K562 treated with DMSO at 1 percent for 24 hours (cell line): Measurements from ENCODE around the gene USP17L20. TPM values are rescaled to one million over a fixed set of nuclear protein-coding genes. Genes with fewer than 3 reads are reported as not detected.

ENCODE experiments used
- total RNA-seq: library from RNA; unstranded; fragments of 300-600 nt; gene quantifications from 2 replicates; pipeline ENCODE4 v1.2.3, GENCODE V29; 2022; ENCODE audit warnings: low read depth; ENCODE audit not compliant: insufficient read depth

Gene USP17L20, protein sequence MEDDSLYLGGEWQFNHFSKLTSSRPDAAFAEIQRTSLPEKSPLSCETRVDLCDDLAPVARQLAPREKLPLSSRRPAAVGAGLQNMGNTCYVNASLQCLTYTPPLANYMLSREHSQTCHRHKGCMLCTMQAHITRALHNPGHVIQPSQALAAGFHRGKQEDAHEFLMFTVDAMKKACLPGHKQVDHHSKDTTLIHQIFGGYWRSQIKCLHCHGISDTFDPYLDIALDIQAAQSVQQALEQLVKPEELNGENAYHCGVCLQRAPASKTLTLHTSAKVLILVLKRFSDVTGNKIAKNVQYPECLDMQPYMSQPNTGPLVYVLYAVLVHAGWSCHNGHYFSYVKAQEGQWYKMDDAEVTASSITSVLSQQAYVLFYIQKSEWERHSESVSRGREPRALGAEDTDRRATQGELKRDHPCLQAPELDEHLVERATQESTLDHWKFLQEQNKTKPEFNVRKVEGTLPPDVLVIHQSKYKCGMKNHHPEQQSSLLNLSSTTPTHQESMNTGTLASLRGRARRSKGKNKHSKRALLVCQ
- not detected in 2 replicates for total RNA-seq

GRCh38 chr4:9257824-9258223, at the start of gene USP17L20:
Gene USP17L20 (plus strand): TSS chr4:9258124. CDS start chr4:9258124, 0 bp downstream.

GRCh38 chr4:9210357-9210756, 47.6 kb upstream of the USP17L20 start, which contains the start of gene USP17L10:
Gene USP17L10 (plus strand): TSS chr4:9210657. CDS start chr4:9210657, 0 bp downstream.

DNA sequence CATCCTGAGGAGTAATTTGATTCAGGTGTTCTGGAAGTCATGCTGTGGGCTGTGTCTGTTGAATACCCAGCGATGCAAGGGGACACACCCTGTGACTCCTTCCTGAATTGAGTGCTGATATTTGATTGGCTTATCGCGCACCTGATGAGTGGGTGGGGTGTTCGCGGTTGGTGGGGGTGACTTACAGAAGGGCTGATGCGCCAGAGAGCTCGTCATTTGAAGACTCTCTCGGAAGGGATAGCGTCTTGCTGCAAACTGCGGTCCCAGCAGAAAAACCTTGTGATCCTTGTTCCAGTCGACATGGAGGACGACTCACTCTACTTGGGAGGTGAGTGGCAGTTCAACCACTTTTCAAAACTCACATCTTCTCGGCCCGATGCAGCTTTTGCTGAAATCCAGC, 42.8 kb upstream of the USP17L20 start, which contains the start of gene USP17L11:
Gene USP17L11, plus strand, starts transcription at position 301 of the 400 bp plus-strand sequence. Its CDS starts 0 bp downstream, at position 301.

GRCh38 chr4:9219852-9220251, 38.1 kb upstream of the USP17L20 start, which contains the start of gene USP17L12:
Gene USP17L12 (plus strand): TSS chr4:9220152. CDS start chr4:9220152, 0 bp downstream.

GRCh38 chr4:9224596-9224995, 33.3 kb upstream of the USP17L20 start, which contains the start of gene USP17L13:
Gene USP17L13 (plus strand): TSS chr4:9224896. CDS start chr4:9224896, 0 bp downstream.

DNA sequence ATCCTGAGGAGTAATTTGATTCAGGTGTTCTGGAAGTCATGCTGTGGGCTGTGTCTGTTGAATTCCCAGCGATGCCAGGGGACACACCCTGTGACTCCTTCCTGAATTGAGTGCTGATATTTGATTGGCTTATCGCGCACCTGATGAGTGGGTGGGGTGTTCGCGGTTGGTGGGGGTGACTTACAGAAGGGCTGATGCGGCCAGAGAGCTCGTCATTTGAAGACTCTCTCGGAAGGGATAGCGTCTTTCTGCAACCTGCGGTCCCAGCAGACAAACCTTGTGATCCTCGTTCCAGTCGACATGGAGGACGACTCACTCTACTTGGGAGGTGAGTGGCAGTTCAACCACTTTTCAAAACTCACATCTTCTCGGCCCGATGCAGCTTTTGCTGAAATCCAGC, 23.8 kb upstream of the USP17L20 start, which contains the start of gene USP17L15:
Gene USP17L15, plus strand, starts transcription at position 301 of the 400 bp plus-strand sequence. Its CDS starts 0 bp downstream, at position 301.

GRCh38 chr4:9243579-9243978, 14.3 kb upstream of the USP17L20 start, which contains the start of gene USP17L17:
Gene USP17L17 (plus strand): TSS chr4:9243879. CDS start chr4:9243879, 0 bp downstream.

DNA sequence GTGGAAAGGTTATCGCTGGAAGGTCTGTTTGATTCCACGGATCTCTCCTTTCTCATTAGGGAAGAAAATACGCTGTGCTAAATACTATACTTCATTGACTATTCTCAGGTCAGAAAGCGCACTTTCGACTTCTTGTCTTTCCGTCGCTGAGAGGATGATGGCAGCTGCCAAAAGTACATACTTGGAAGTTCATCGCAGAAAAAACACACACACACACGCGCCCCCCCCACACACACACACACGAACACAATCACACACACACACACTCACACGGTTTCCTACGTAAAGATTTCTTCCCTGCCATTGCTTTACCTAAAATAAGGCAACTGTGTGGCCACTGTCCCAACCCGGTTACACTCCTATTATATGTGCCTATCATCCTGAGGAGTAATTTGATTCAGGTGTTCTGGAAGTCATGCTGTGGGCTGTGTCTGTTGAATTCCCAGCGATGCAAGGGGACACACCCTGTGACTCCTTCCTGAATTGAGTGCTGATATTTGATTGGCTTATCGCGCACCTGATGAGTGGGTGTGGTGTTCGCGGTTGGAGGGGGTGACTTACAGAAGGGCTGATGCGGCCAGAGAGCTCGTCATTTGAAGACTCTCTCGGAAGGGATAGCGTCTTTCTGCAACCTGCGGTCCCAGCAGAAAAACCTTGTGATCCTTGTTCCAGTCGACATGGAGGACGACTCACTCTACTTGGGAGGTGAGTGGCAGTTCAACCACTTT, 9.8 kb upstream of the USP17L20 start, which contains the start of gene USP17L18:
Gene USP17L18, plus strand, starts transcription at position 678 of the 728 bp plus-strand sequence. Its CDS starts 0 bp downstream, at position 678.

DNA sequence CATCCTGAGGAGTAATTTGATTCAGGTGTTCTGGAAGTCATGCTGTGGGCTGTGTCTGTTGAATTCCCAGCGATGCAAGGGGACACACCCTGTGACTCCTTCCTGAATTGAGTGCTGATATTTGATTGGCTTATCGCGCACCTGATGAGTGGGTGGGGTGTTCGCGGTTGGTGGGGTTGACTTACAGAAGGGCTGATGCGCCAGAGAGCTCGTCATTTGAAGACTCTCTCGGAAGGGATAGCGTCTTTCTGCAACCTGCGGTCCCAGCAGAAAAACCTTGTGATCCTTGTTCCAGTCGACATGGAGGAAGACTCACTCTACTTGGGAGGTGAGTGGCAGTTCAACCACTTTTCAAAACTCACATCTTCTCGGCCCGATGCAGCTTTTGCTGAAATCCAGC, 4.8 kb upstream of the USP17L20 start, which contains the start of gene USP17L19:
Gene USP17L19, plus strand, starts transcription at position 301 of the 400 bp plus-strand sequence. Its CDS starts 0 bp downstream, at position 301.

DNA sequence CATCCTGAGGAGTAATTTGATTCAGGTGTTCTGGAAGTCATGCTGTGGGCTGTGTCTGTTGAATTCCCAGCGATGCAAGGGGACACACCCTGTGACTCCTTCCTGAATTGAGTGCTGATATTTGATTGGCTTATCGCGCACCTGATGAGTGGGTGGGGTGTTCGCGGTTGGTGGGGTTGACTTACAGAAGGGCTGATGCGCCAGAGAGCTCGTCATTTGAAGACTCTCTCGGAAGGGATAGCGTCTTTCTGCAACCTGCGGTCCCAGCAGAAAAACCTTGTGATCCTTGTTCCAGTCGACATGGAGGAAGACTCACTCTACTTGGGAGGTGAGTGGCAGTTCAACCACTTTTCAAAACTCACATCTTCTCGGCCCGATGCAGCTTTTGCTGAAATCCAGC, 4.6 kb downstream of the USP17L20 start, which contains the start of gene USP17L21:
Gene USP17L21, plus strand, starts transcription at position 301 of the 400 bp plus-strand sequence. Its CDS starts 0 bp downstream, at position 301.

DNA sequence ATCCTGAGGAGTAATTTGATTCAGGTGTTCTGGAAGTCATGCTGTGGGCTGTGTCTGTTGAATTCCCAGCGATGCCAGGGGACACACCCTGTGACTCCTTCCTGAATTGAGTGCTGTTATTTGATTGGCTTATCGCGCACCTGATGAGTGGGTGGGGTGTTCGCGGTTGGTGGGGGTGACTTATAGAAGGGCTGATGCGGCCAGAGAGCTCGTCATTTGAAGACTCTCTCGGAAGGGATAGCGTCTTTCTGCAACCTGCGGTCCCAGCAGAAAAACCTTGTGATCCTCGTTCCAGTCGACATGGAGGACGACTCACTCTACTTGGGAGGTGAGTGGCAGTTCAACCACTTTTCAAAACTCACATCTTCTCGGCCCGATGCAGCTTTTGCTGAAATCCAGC, 9.4 kb downstream of the USP17L20 start, which contains the start of gene USP17L22:
Gene USP17L22, plus strand, starts transcription at position 301 of the 400 bp plus-strand sequence. Its CDS starts 0 bp downstream, at position 301.

Other genes starting within 250 kb of the USP17L20 start
- gene FAM90A26, start 87.7 kb upstream of the USP17L20 start, total RNA-seq = not detected in 2 replicates
- gene USP17L10, start 47.5 kb upstream of the USP17L20 start, total RNA-seq = not detected in 2 replicates
- gene USP17L11, start 42.7 kb upstream of the USP17L20 start, total RNA-seq = not detected in 2 replicates
- gene USP17L12, start 38.0 kb upstream of the USP17L20 start, total RNA-seq = not detected in 2 replicates
- not detected in 2 replicates for gene USP17L13, start 33.2 kb upstream of the USP17L20 start, total RNA-seq
- not detected in 2 replicates for gene USP17L15, start 23.7 kb upstream of the USP17L20 start, total RNA-seq
- not detected in 2 replicates for gene USP17L17, start 14.2 kb upstream of the USP17L20 start, total RNA-seq
- gene USP17L18, start 9.5 kb upstream of the USP17L20 start, total RNA-seq = not detected in 2 replicates
- gene USP17L19, start 4.7 kb upstream of the USP17L20 start, total RNA-seq = not detected in 2 replicates
- gene USP17L21, start 4.7 kb downstream of the USP17L20 start, total RNA-seq = not detected in 2 replicates
- gene USP17L22, start 9.5 kb downstream of the USP17L20 start, total RNA-seq = not detected in 2 replicates
- gene USP17L24, start 67.0 kb downstream of the USP17L20 start, total RNA-seq = not detected in 2 replicates
- not detected in 2 replicates for gene USP17L25, start 71.8 kb downstream of the USP17L20 start, total RNA-seq
- gene USP17L26, start 76.5 kb downstream of the USP17L20 start, total RNA-seq = not detected in 2 replicates
- gene USP17L5, start 81.3 kb downstream of the USP17L20 start, total RNA-seq = not detected in 2 replicates
- gene USP17L27, start 86.0 kb downstream of the USP17L20 start, total RNA-seq = not detected in 2 replicates
- gene USP17L28, start 90.8 kb downstream of the USP17L20 start, total RNA-seq = not detected in 2 replicates
- gene USP17L29, start 95.5 kb downstream of the USP17L20 start, total RNA-seq = not detected in 2 replicates
- not detected in 2 replicates for gene USP17L30, start 105.0 kb downstream of the USP17L20 start, total RNA-seq
- not detected in 2 replicates for gene DEFB131A, start 186.3 kb downstream of the USP17L20 start, total RNA-seq